Activated effector memory CD4-positive, alpha-beta T cell treated with Interleukin-2 at 50 U/mL for 16 hours (primary cell): ENCODE results near the gene PAK5.

Experiments used
- DNase-seq: peaks from one replicate; pipeline ENCODE4 v3.0.0-alpha.2; 2020

PAK5 gene

GRCh38 chr20:9572670-9573069 is 266.2 kb downstream of the PAK5 start:
- DNase-seq: no peak

DNA sequence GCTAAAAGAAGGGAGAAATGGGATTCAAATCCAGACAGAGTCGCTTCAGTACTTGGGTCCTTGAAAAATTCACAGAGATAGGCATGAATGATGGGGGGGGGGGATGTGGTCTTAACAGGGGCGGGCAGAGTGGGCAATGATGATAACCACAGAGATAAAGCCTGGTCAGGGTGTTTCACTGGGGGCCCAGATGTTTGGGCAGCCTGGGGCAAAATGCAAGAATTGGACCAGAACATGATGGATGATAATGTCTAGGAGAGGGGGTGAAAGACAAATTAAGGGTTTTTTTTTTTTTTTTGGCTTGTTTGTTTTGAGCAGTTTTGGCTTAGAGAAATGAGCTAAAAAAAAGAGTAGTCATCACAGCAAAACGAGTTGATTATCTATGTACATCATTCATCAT is 267.1 kb downstream of the PAK5 start:
- no peak for DNase-seq

DNA sequence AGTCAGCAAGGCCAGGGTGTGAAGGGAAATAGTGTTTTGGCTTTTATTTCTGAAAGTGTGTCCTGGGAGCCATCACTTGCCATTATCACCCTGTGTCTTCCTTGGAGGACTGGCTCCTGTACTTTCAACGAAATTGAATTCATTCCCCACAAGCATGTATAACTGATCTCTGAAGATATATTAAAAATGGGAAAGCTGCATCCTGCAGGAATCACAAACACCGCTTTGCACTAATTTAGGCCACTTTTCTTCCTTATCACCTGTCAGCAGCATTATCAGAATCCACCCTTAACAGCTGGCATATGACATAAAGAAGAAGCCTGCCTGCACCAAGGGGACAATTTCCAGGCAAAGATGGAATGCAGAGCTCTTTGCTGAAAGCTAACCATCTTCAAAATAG is 268.3 kb downstream of the PAK5 start:
- no peak for DNase-seq

DNA sequence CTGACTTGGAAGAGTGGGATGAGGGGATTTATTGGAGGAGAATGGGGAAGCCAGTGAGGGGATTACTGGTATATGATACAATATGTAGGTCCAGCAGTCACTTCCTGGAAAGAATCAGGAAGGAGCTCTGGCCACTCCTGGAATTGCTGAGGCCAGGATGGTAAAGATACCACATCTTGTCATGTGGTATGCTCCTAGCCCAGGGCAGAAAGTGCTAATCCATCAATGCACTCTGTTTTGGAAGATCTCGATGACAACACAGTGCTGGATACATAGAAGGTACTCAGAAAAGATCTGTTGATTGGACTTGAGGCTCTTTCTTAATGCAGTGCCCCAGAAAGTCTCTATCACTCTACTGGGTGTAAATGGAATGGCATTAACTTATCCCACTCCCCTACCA is 271.9 kb downstream of the PAK5 start:
- no peak for DNase-seq

DNA sequence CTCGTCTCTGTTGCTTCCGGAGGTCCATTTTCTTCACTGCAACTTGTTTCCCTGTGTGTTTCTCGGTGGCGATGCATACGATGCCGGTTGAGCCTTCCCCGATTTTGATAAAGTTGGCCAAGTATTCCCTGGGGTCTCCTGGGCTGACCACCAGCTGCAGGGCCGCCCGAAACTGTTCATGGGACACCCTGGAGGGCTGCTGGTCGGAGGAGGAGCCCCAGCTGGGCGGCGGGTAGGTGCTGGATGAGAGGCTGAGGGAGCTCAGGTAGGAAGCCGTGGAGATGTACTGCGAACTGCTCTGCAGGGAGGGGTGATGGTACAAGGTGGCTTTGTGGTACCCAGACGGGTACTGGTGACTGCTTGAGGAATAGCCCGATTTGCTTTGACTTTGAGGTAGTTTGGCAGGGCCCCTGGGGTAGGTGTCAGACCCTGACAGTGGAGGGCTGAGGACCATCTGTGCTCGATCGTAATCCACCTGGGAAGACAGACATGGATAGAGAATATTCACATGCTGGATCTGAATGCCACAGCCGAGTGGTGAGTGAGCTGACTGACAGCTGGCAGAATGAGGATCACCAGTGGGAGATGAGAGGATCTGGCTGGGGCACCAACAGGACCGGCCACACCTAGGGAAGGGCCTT is 272.8 kb downstream of the PAK5 start:
- DNase-seq: no peak

GRCh38 chr20:9557411-9557810 is 281.5 kb downstream of the PAK5 start:
- no peak for DNase-seq

- DNase-seq: no peak
Measured at GRCh38 chr20:9555781-9556180, 283.1 kb downstream of the PAK5 start.

GRCh38 chr20:9551808-9552550 is 286.9 kb downstream of the PAK5 start:
- no peak for DNase-seq

GRCh38 chr20:9550871-9551270 is 288.0 kb downstream of the PAK5 start:
- no peak for DNase-seq

DNA sequence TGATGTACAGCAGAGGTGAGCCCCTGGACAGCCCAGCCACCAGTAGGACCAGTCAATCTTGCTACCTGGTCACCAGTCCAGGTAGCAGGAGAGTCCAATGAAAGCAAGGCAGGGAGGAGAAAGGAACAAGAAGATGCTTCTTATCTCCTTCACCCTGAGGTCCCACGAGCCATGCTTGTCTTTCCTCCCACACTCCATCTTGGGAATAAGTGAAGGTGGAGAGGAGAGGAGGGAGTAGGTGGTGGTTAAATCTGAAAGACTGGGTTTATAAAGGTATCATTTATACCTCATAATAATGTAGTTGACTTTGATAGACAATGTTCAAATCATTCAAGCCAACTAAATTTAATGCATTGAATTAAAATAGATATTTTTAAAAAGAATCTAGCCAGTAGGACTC is 288.6 kb downstream of the PAK5 start:
- DNase-seq: no peak

- no peak for DNase-seq
Measured at GRCh38 chr20:9543214-9543613, 295.7 kb downstream of the PAK5 start.

- DNase-seq: no peak
Measured at GRCh38 chr20:9535449-9535848, 303.4 kb downstream of the PAK5 start.

DNA sequence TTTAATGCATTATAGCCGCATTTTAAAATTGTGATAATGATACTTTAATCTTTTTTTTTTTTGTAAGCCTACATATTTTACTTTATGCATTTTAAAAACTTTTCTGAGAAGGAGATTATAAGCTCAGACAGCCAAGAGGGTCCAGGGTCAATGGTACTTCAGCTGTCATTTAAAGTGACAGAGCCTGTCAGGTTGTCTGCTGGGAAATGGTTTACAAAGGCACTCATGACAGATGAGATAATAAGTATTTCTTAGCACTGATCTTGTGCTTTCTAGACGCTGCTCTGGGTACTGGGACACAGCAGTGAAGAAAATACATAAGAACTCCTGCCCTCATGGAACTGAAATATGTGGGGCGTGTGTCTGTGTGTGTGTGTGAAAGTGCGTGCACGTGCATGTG is 304.9 kb downstream of the PAK5 start:
- no peak for DNase-seq

DNA sequence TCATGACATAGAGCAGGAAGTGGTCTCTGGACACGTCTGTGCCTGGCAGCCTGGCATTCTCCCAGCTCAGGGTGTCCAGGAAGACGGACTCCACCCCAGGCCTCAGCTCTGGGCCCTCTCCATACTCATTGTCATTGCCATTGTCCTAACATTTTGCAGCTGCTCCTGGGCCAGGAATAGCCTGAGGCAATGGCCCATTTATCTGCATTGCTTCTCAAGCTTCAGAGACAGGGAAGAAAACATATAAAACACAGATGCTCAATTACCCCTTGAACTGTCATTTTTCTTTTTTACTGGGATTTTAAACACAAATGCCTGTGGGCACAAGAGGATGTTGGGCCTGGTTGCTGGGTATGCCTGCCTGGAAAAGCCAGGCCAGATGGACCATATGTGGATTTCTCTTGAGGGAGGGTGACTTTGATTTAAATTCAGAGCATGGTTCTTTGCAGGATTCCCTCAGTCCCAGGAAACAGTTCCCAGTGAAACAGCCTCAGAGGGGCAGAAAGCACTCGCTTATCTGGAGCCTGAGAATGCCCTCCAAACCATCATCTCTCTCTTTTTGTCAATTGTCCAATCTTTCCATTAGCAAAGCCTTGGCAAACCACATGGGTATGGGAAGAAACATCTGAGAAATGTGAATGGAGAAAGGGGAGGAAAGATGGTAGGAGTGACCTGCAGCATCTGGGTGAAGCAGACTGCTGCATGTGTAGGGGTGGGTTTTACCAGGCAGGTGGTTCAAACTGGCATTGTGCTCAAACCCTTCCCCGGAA is 306.6 kb downstream of the PAK5 start:
- DNase-seq: no peak

DNA sequence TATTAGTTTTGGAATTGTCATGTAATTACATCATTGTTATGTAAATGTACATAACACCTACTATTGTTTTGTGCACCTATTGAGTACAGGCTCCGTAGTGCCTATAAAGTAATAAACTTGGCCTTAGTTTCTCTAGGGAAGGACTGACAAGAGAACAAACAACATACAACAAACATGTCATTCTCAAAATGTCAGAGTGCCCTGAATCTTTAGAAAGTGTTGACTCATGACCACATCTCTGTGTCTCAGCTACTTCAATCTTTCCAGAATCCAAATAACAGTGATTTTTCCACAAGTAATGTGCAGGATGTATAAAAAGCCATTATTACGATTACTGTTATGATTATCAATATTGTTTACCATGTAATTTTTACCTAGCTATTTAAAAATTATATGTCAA is 307.3 kb downstream of the PAK5 start:
- no peak for DNase-seq

GRCh38 chr20:9523636-9524035 is 315.2 kb downstream of the PAK5 start:
- no peak for DNase-seq

DNA sequence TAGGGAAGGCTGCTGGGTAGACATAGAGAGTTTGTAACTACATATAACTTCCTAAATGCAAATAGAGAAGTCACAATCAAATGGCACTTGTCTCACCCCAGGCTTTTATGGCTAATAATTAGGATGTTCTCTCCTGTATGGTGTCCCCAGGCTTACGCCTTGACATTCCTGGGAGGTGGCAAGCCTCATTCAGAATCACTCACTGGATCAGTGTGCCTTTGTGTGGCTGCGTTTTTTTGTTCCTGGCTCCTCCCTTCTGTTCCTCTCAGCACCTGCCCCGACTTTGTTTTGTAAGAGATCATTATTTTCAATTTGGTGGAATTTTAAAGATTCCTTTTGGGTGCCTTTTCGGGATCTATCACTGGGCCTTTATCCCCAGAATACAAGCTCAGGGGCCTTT is 318.8 kb downstream of the PAK5 start:
- DNase-seq: no peak

DNA sequence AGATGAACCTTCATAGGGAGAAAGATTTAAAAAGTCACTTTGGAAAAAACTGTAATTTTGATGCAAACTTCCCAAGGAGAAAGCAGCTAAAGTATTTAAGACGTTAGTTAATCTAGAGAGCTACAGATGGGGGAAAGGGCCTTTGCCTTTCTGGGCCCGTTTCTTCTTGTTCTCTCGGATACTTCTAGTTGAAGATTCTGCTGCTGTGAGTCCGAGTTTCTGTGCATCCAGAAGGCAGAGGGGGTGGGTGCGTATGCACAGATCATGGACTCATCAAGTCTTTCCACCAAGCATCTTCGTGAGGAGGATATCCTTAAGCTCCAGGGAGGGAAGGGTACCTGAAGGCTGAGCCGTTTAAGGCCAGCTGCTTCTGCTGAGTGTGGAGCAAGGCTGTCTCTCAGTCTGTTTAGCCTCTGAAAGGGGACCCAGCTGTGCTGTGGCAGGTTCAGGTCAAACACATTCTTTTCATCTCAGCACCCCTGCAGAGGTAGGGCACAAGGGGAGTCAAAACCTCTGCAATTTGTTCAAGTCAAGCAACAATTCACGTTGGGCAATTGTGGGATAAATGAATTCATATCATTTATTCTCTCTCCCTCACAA is 320.2 kb downstream of the PAK5 start:
- DNase-seq: no peak

GRCh38 chr20:9517297-9518162 is 321.3 kb downstream of the PAK5 start:
- no peak for DNase-seq

DNA sequence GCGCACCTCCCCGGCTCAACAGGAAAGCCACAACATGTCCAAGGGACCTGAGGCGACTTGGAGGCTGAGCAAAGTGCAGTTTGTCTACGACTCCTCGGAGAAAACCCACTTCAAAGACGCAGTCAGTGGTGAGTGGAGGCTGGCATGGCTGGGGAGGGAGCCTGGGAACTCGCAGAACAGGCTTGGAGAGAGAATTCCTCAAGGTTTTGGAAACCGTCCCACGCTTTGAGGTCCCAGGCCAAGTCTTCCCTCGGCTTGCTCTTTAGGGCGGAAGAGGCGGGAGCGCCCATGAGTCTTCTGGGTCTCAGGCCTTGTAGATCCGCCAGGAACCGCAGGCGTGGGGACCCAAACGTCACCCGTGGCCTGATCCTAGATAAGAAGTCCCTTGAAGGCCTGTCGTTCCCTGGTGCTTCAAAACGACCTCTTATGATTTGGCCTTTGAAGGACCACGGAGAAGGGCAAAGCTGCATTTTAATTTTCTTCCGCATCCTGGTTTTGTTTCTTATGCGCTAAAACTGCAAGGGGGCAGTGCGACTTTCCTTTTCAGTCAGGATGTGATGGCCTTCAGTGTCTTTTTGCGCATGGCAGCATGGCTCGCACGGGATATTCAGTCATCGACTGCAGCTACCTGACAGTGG is 322.5 kb downstream of the PAK5 start:
- DNase-seq: no peak

GRCh38 chr20:9515741-9516233 is 323.1 kb downstream of the PAK5 start:
- no peak for DNase-seq

DNA sequence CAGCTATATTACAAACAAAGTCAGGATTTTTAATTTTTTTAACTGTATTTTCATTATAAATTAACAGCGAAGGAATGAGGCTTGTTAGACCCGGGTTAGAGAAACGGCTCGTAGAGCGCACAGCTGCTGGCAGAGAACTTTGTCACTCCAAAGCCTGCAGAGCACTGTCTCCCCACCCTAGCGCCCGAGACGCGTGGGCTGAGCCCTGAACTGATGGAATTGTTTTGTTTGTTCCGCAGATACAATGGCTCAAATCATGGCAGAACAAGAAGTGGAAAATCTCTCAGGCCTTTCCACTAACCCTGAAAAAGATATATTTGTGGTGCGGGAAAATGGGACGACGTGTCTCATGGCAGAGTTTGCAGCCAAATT is 323.7 kb downstream of the PAK5 start:
- DNase-seq: no peak
